Kidney (tissue), 14 donors: Measurements from ENCODE around the gene ERCC8. TPM values are rescaled to one million over a fixed set of nuclear protein-coding genes. Genes with fewer than 3 reads are reported as not detected.

Experiments used
- DNase-seq, 5 donors: peaks; one replicate each; pipeline ENCODE4 v3.0.0-alpha.2; 2013 to 2020
- FAIRE-seq: peaks from 2 replicates; lab custom pipeline; 2012; peaks lifted over from hg19 to GRCh38; lab: Jason Lieb, UNC
- H3K27ac ChIP-seq, 2 donors: one replicate each; pipeline ENCODE4 v1.7.0; 2013; ENCODE audit warnings: low read depth in 2 of 2, low read length in 2 of 2, inconsistent platforms in 1 of 2
- H3K27me3 ChIP-seq: one replicate; pipeline ENCODE4 v1.7.1; 2013; ENCODE audit warnings: low read length, inconsistent platforms; ENCODE audit not compliant: control insufficient read depth, insufficient read depth
- H3K36me3 ChIP-seq, 3 donors: one replicate each; pipeline versions ENCODE4 v1.7.0 to v1.7.1; 2013; ENCODE audit warnings: low read length in 3 of 3, control low read depth in 1 of 3, inconsistent platforms in 1 of 3; ENCODE audit not compliant: insufficient read depth in 3 of 3, control insufficient read depth in 2 of 3
- H3K4me1 ChIP-seq, 3 donors: one replicate each; pipeline versions ENCODE4 v1.7.0 to v1.7.1; 2013; ENCODE audit warnings: low read length in 3 of 3, inconsistent platforms in 1 of 3, low read depth in 1 of 3; ENCODE audit not compliant: control insufficient read depth in 2 of 3, insufficient read depth in 2 of 3
- H3K4me3 ChIP-seq, 3 donors: one replicate each; pipeline versions ENCODE4 v1.7.0 to v1.8.1; 2013; ENCODE audit warnings: low read length in 3 of 3, control low read depth in 1 of 3, inconsistent platforms in 1 of 3
- H3K9ac ChIP-seq, 3 donors: one replicate each; pipeline versions ENCODE4 v1.7.0 to v1.7.1; 2013; ENCODE audit warnings: low read length in 3 of 3, control low read depth in 1 of 3, inconsistent platforms in 1 of 3
- H3K9me3 ChIP-seq, 3 donors: one replicate each; pipeline versions ENCODE4 v1.7.0 to v1.7.1; 2013; ENCODE audit warnings: low read length in 3 of 3, control low read depth in 1 of 3, inconsistent platforms in 1 of 3; ENCODE audit not compliant: control insufficient read depth in 2 of 3, insufficient read depth in 1 of 3
- intact Hi-C: fragments of 100-400 bp; cut with DNase I; formaldehyde crosslinking; loops from one replicate; pipeline ENCODE4 v1.11.1; 2022
- polyA plus RNA-seq: library from polyadenylated mRNA; stranded (reverse); fragments of 350-450 nt; fragmentation: Illumina TruSeq; extraction: RNeasy Lipid Tissue Mini Kit (QIAGEN cat#74804); gene quantifications from one replicate; pipeline ENCODE4 v1.2.3, GENCODE V29; 2014; ENCODE audit warnings: low read depth, low replicate concordance; ENCODE audit not compliant: insufficient read depth
- total RNA-seq: library from RNA; stranded (reverse); fragmentation: NEBNext Ultra II Directional; extraction: Animal tissue kit (Norgen Biotek cat#: 25700); gene quantifications from one replicate; pipeline ENCODE4 v1.2.1, GENCODE V29; 2021
- TF ChIP-seq, protein P1 (sequence below): IDR thresholded peaks from 3 replicates; pipeline ENCODE4 v1.5.1; 2012; ENCODE audit warnings: mild to moderate bottlenecking, moderate library complexity, borderline replicate concordance; ENCODE audit not compliant: insufficient read depth; ENCODE audit errors: extremely low read depth
- donor health status: control.
- donor health status: control.
- donor health status: control.
- donor health status: control.
- donor health status: control.
- donor health status: DM: yes; HTN: yes; CAD: no.
- donor health status: Normal renal cell carcinoma (clear cell type).

ERCC8 gene
- total and polyA plus RNA-seq, 2 donors from 2014 or later, result 6.6 to 11.5 TPM

DNA sequence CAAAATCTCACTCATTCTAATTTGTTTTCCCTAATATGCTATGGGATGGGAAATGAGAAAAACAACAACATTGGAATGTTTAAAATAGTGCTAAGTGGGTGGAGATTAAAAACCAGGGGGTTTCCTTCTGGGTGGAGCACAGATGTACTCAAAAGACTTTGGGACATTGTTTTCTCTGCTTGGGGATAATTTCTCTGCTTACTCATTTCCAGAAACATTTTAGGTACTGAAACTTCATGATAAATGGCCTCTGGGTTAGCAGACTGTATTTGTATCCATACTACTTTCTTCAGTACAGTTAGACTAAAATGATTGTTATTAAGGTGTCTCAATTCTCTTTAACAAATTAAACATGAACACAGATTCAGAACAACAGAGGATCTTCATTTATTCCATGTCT lies 118.2 kb downstream of the ERCC8 start:
- no peaks in the 10 kb centered on the region for H3K36me3 ChIP-seq
- no peak overlapping the region for H3K9ac ChIP-seq
- H3K4me1 ChIP-seq, result peaks cover 0 to 5% (median 0%) of the 10 kb centered on the region in 3 donors
- H3K9me3 ChIP-seq, result no peaks in the 10 kb centered on the region
- no peak for FAIRE-seq
- TF ChIP-seq, protein P1, sequence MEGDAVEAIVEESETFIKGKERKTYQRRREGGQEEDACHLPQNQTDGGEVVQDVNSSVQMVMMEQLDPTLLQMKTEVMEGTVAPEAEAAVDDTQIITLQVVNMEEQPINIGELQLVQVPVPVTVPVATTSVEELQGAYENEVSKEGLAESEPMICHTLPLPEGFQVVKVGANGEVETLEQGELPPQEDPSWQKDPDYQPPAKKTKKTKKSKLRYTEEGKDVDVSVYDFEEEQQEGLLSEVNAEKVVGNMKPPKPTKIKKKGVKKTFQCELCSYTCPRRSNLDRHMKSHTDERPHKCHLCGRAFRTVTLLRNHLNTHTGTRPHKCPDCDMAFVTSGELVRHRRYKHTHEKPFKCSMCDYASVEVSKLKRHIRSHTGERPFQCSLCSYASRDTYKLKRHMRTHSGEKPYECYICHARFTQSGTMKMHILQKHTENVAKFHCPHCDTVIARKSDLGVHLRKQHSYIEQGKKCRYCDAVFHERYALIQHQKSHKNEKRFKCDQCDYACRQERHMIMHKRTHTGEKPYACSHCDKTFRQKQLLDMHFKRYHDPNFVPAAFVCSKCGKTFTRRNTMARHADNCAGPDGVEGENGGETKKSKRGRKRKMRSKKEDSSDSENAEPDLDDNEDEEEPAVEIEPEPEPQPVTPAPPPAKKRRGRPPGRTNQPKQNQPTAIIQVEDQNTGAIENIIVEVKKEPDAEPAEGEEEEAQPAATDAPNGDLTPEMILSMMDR, result no peak
- no peak overlapping the region for H3K4me3 ChIP-seq
- no peaks in the 10 kb centered on the region for H3K27me3 ChIP-seq
- DNase-seq, result no peak
- no peak overlapping the region for H3K27ac ChIP-seq
- intact Hi-C loops, result no loop called here

Other genes starting within 250 kb of the ERCC8 start
- 0.50 TPM for gene DEPDC1B, start 244.9 kb downstream of the ERCC8 start, total RNA-seq
- 5.2 TPM for gene DEPDC1B, start 244.9 kb downstream of the ERCC8 start, polyA plus RNA-seq
- 22.5 TPM for gene ELOVL7, start 100.8 kb downstream of the ERCC8 start, total RNA-seq
- 14.6 TPM for gene ELOVL7, start 100.8 kb downstream of the ERCC8 start, polyA plus RNA-seq
- gene NDUFAF2, start 135 bp upstream of the ERCC8 start, total RNA-seq, result 23.7 TPM
- gene NDUFAF2, start 135 bp upstream of the ERCC8 start, polyA plus RNA-seq, result 47.5 TPM
- gene SMIM15, start 217.4 kb upstream of the ERCC8 start, total RNA-seq, result 68.1 TPM
- gene SMIM15, start 217.4 kb upstream of the ERCC8 start, polyA plus RNA-seq, result 32.0 TPM